ENCODE results near the gene SYT7.

GRCh38 chr11:61484541-61484940 lies 96.3 kb downstream of the SYT7 start:
- TF ChIP-seq POLR2AphosphoS5 (IDR thresholded peaks at IDR 0.05; ENCODE audit: low read depth, low read length) (no peak), POLR2A (IDR thresholded peaks at IDR 0.05; ENCODE audit: low read depth, low read length) (no peak), SPI1 (IDR thresholded peaks at IDR 0.05; ENCODE audit: low read depth, low read length) (no peak)

Measured in GM12891 (cell line).